GM12891 (cell line): ENCODE data around the gene DYNLRB1.

ENCODE experiments used
- DNase-seq: peaks from one replicate; pipeline ENCODE4 v3.0.0; 2011; ENCODE audit warnings: low spot score; ENCODE audit not compliant: insufficient read length
- FAIRE-seq: peaks from 2 replicates; lab custom pipeline; 2011; peaks lifted over from hg19 to GRCh38; lab: Jason Lieb, UNC
- PAX5 ChIP-seq: IDR thresholded peaks from 2 replicates; pipeline ENCODE4 v1.6.1; 2011; ENCODE audit warnings: low read length, moderate library complexity, mild to moderate bottlenecking; ENCODE audit not compliant: insufficient read depth, severe bottlenecking
- POLR2A ChIP-seq: IDR thresholded peaks from 2 replicates; pipeline ENCODE4 v1.6.1; 2011; ENCODE audit warnings: low read depth, low read length, control low read depth
- POLR2AphosphoS5 ChIP-seq: IDR thresholded peaks from 2 replicates; pipeline ENCODE4 v1.6.1; 2011; ENCODE audit warnings: low read depth, low read length, control low read depth
- POU2F2 ChIP-seq: IDR thresholded peaks from 2 replicates; pipeline ENCODE4 v1.6.1; 2011; ENCODE audit warnings: low read depth, mild to moderate bottlenecking, control low read depth, low read length, moderate library complexity
- SPI1 ChIP-seq: IDR thresholded peaks from 2 replicates; pipeline ENCODE4 v1.6.1; 2011; ENCODE audit warnings: low read depth, low read length, control low read depth
- TAF1 ChIP-seq: IDR thresholded peaks from 2 replicates; pipeline ENCODE4 v1.6.1; 2011; ENCODE audit warnings: low read depth, low read length, control low read depth

Gene DYNLRB1

DNA sequence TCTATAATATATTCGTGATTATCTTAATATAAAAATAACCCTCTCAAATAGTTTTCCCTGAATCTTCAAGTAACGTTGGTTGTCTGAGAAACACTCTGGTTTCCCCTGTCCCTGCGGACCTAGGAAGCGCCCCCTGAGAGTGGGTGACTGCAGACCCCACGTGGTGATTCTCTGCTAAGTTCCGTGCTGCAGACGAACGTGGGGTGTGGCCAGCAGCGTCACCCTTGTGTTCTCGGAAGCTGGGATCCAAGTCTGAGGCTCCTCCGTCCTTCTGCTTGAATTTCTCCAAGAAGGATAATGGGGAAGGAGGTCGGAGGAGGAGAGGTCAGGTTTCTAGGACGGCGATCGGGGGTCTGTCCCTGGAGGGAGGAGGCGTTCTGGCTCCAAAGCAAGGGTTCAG lies 25.7 kb downstream of the DYNLRB1 start:
- FAIRE-seq (no peak), DNase-seq (no peak)
- TF ChIP-seq POLR2AphosphoS5 = no peak
- TF ChIP-seq POU2F2 = no peak
- no peak for TF ChIP-seq SPI1
- no peak for TF ChIP-seq PAX5
- no peak for TF ChIP-seq TAF1
- no peak for TF ChIP-seq POLR2A

DNA sequence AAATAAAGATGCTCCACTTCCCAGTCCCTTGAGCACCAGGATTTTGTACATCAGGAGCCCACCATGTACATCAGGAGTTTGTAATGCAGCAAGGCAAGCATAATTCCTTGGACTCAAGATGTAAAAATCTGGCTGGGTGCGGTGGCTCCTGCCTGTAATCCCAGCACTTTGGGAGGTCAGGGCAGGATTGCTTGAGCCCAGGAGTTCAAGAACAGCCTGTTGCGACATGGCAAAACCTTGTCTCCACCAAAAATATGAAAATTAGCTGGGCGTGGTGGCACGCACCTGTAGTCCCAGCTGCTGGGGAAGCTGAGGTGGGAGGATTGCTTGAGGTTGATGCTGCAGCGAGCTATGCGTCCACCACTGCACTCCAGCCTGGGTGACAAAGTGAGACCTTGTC lies 26.2 kb downstream of the DYNLRB1 start:
- no peak for TF ChIP-seq TAF1
- TF ChIP-seq PAX5 = no peak
- no peak for TF ChIP-seq POLR2A
- TF ChIP-seq POLR2AphosphoS5 = no peak
- no peak for TF ChIP-seq SPI1
- TF ChIP-seq POU2F2 = no peak
- DNase-seq = no peak
- FAIRE-seq = no peak

- FAIRE-seq = no peak
- TF ChIP-seq POLR2A (no peak), PAX5 (no peak), SPI1 (no peak), TAF1 (no peak), POU2F2 (no peak), POLR2AphosphoS5 (no peak)
- DNase-seq = no peak
These were observed 27.3 kb downstream of the DYNLRB1 start for GRCh38 chr20:34543463-34544056.

- no peak for FAIRE-seq
- no peak for DNase-seq
- TF ChIP-seq TAF1 = no peak
These were observed 28.0 kb downstream of the DYNLRB1 start for GRCh38 chr20:34544109-34544796.

DNA sequence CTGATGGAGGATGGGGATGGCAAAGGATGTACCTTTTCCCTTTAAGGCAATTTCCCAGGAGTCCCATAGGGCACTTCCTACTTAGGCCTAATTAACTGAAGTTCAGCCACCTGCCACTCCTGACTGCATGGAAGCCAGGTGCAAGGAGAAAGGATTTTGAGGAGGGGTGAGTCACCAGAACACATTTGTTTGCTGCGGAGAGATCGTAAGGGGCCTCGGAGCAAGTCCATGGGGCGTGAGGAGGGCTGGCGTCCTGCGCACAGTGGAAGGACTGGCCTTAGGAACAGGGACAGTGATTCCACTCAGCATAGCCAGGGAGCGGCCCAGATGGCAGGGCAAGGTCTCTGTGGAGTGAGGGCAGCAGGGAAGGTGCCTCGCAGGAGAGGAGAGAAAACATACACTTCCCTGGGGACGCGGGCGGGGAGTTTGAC lies 30.5 kb downstream of the DYNLRB1 start:
- no peak for FAIRE-seq
- no peak for DNase-seq
- TF ChIP-seq PAX5 (no peak), POU2F2 (no peak), TAF1 (no peak), POLR2A (no peak), POLR2AphosphoS5 (no peak), SPI1 (no peak)

DNA sequence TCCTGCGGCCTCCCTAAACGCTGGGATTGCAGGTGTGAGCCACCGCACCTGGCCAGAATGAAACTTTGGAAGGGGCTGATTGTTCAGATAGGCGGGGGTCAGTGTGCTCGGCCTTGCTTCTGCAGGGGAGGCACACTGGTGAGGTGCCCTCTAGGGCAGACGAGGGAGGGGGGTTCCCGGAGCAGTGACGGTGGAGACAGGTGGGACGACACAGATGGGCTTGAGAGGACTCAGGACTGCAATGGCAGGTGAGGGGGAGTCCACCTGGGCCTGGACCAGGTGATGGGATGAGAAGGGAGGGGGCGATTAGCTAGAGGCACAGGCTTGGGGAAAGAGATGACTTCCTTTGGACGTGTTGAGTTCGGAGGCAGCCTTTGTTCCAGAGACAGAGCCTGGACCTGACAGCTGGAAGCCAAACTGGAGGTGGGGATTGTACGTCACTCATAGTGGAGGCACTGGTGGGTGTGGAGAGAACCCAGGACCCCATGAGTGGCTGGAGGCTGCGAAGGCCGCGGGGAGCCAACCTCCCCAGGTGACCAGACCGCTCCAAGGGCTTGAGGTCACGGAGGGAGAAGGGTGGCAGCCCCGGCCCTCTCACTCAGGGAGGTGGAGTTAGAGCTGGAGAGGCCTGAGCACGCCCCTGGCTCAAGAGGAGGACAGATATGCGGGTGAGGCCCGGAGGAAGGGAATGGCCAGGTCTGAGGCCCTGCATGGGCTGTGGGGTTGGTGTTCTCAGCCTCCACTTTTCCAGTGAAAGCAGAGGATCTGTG lies 31.8 kb downstream of the DYNLRB1 start:
- TF ChIP-seq POU2F2 (no peak), PAX5 (no peak), SPI1 (no peak), TAF1 (no peak), POLR2A (no peak), POLR2AphosphoS5 (no peak)
- no peak for FAIRE-seq

GRCh38 chr20:34549291-34549928 lies 33.2 kb downstream of the DYNLRB1 start:
- no peak for TF ChIP-seq SPI1
- no peak for TF ChIP-seq TAF1
- no peak for TF ChIP-seq POU2F2
- TF ChIP-seq POLR2AphosphoS5 = no peak
- TF ChIP-seq PAX5 = no peak
- TF ChIP-seq POLR2A = no peak
- FAIRE-seq = no peak
- DNase-seq = no peak

More for the DNA sequence above, 31.8 kb downstream of the DYNLRB1 start:
- no peak for DNase-seq

DNA sequence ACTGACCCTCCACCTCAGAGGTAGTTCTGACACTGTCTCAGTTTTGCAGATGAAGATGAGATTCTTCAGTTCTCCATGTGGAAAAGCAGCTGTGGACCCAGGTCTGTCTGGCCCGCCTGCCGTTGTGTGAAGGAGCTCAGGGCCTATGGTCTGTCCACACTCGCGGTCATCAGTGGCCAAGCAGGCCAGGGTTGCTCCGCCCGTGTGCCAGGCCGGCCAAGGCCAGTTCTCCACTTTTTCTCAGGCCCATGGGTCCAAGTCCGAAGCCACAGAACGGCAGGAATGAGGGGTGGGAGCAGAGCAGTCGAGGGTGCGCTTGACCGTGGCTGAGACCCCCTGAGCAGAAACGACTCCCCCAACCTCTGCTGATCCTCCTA lies 33.7 kb downstream of the DYNLRB1 start:
- TF ChIP-seq POLR2A (no peak), TAF1 (no peak), POU2F2 (no peak), POLR2AphosphoS5 (no peak), PAX5 (no peak)
- FAIRE-seq (no peak), DNase-seq (no peak)

DNA sequence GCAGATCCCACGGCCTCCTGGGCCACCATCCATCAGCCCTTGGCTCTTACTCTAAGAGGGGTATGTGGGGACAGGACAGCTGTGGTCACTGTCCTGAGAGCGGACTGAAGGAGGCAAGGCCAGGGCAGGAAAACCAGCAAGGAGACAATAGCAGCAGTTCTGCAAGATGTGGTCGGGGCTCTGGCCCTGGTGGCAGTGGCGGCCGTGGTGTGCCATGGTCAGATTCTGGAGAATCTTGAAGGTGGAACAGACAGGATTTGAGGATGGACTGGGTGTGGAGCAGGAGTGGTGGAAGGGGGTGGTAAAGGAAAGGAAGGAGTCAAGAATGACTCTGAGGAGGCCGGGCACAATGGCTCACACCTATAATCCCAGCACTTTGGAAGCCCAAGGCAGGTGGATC lies 36.3 kb downstream of the DYNLRB1 start:
- TF ChIP-seq SPI1 (no peak), PAX5 (no peak), POLR2AphosphoS5 (no peak), TAF1 (no peak), POU2F2 (no peak), POLR2A (no peak)
- FAIRE-seq (no peak), DNase-seq (no peak)
